Fibroblast of lung (primary cell): Measurements from ENCODE around the gene ASB11. TPM values are rescaled to one million over a fixed set of nuclear protein-coding genes. Genes with fewer than 3 reads are reported as not detected.

Experiments
- DNase-seq, 2 donors: peaks; one replicate each; pipeline versions ENCODE4 v3.0.0 to v3.0.0-alpha.2; 2010; ENCODE audit warnings: low read depth in 2 of 2
- H2AFZ ChIP-seq: 2 replicates; pipeline ENCODE4 v1.5.1; 2012; ENCODE audit warnings: low read length, control low read depth, inconsistent platforms
- H3K27ac ChIP-seq: 2 replicates; pipeline ENCODE4 v1.5.1; 2011; ENCODE audit warnings: low read length, control low read depth; ENCODE audit not compliant: insufficient read depth
- H3K27me3 ChIP-seq: 2 replicates; pipeline ENCODE4 v1.5.1; 2011; ENCODE audit warnings: mild to moderate bottlenecking, low read length; ENCODE audit not compliant: control insufficient read depth, insufficient read depth
- H3K36me3 ChIP-seq: 2 replicates; pipeline ENCODE4 v1.5.1; 2011; ENCODE audit warnings: low read length; ENCODE audit not compliant: control insufficient read depth, insufficient read depth
- H3K4me1 ChIP-seq: 2 replicates; pipeline ENCODE4 v1.5.1; 2011; ENCODE audit warnings: low read length; ENCODE audit not compliant: control insufficient read depth, insufficient read depth; ENCODE audit errors: extremely low read depth
- H3K4me2 ChIP-seq: 2 replicates; pipeline ENCODE4 v1.5.1; 2011; ENCODE audit warnings: low read length, control low read depth; ENCODE audit not compliant: insufficient read depth; ENCODE audit errors: extremely low read depth
- H3K4me3 ChIP-seq, 4 experiments: fragments of 200-600 bp in 1 of 4; sonication (generic) in 1 of 4; replicated peaks in 1 of 4; 2 replicates each; pipeline ENCODE4 v1.5.1; 2011 to 2016; ENCODE audit warnings: low read length in 4 of 4, low read depth in 3 of 4, mild to moderate bottlenecking in 3 of 4, control low read depth in 2 of 4, inconsistent platforms in 1 of 4, mixed read lengths in 1 of 4; ENCODE audit not compliant: insufficient read depth in 1 of 4; ENCODE audit errors: control extremely low read depth in 1 of 4
- H3K79me2 ChIP-seq: 2 replicates; pipeline ENCODE4 v1.5.1; 2012; ENCODE audit warnings: mild to moderate bottlenecking, low read length, inconsistent platforms; ENCODE audit not compliant: control insufficient read depth, insufficient read depth
- H3K9ac ChIP-seq: 2 replicates; pipeline ENCODE4 v1.5.1; 2011; ENCODE audit warnings: mild to moderate bottlenecking, low read length, control low read depth; ENCODE audit not compliant: insufficient read depth
- H3K9me3 ChIP-seq: 2 replicates; pipeline ENCODE4 v1.5.1; 2012; ENCODE audit warnings: low read depth, low read length; ENCODE audit not compliant: control insufficient read depth, insufficient read depth
- H4K20me1 ChIP-seq: 2 replicates; pipeline ENCODE4 v1.5.1; 2011; ENCODE audit warnings: low read length; ENCODE audit not compliant: control insufficient read depth, insufficient read depth; ENCODE audit errors: extremely low read depth
- EZH2 ChIP-seq: IDR thresholded peaks from 2 replicates; pipeline ENCODE4 v1.5.1; 2012; ENCODE audit warnings: low read length, control low read depth, mild to moderate bottlenecking; ENCODE audit errors: missing control alignments
- polyA plus RNA-seq, 2 donors: library from polyadenylated mRNA; depleted of rRNA in 1 of 2; stranded (reverse) in 1 of 2; unstranded in 1 of 2; fragments of >200 nt; gene quantifications; 2 replicates each; pipeline ENCODE4 v1.2.1, GENCODE V29; 2011 to 2012; ENCODE audit warnings: missing spikeins in 1 of 2
- total RNA-seq: library from RNA; depleted of rRNA; stranded (reverse); fragments of >200 nt; gene quantifications from 2 replicates; pipeline ENCODE4 v1.2.1, GENCODE V29; 2014
- TF ChIP-seq, protein P1 (sequence below), 2 donors: IDR thresholded peaks in 1 of 2; conservative IDR thresholded peaks in 1 of 2; 1 replicate in 1 of 2; 2 replicates in 1 of 2; pipeline ENCODE4 v1.5.1; 2011 to 2012; ENCODE audit warnings: low read length in 2 of 2, control low read depth in 1 of 2, inconsistent platforms in 1 of 2, low read depth in 1 of 2, mild to moderate bottlenecking in 1 of 2

ASB11 gene
- total and polyA plus RNA-seq, 2 donors (not counting 1 experiment from before 2014, with no cell fraction given): not detected

DNA sequence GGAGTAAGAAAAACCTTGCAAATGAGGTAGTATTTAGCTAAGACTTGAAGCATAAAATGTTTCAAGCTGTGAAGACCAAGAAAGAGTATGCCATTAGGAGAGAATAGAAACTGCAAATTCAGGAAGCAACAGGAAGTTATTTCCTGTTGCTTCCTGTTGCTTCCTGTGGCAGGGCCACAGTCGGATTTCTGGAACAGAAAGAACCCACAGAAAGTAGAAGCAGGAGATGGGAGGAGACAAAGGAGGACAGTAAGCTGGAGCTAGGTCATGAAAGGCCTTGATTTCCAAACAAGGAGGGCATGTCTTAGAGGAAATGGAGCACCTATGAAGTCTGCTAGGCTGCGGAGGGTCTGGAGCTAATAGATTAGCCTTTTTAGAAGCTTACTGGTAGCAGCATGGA, 17.2 kb downstream of the ASB11 start:
- no peak overlapping the region for H3K4me2 ChIP-seq
- no peaks in the 10 kb centered on the region for H3K9me3 ChIP-seq
- no peaks in the 10 kb centered on the region for H4K20me1 ChIP-seq
- H3K36me3 ChIP-seq: no peaks in the 10 kb centered on the region
- no peak overlapping the region for H3K9ac ChIP-seq
- no peaks in the 10 kb centered on the region for H3K27me3 ChIP-seq
- no peak overlapping the region for H3K27ac ChIP-seq
- no peak for DNase-seq
- H3K79me2 ChIP-seq: no peaks in the 10 kb centered on the region
- H3K4me3 ChIP-seq: no peak overlapping the region
- no peak for TF ChIP-seq EZH2
- TF ChIP-seq, protein P1, sequence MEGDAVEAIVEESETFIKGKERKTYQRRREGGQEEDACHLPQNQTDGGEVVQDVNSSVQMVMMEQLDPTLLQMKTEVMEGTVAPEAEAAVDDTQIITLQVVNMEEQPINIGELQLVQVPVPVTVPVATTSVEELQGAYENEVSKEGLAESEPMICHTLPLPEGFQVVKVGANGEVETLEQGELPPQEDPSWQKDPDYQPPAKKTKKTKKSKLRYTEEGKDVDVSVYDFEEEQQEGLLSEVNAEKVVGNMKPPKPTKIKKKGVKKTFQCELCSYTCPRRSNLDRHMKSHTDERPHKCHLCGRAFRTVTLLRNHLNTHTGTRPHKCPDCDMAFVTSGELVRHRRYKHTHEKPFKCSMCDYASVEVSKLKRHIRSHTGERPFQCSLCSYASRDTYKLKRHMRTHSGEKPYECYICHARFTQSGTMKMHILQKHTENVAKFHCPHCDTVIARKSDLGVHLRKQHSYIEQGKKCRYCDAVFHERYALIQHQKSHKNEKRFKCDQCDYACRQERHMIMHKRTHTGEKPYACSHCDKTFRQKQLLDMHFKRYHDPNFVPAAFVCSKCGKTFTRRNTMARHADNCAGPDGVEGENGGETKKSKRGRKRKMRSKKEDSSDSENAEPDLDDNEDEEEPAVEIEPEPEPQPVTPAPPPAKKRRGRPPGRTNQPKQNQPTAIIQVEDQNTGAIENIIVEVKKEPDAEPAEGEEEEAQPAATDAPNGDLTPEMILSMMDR (conservative IDR thresholded peaks at IDR 0.05 in 1 of 2, IDR thresholded peaks at IDR 0.05 in 1 of 2; ENCODE audit: low read depth in 1 of 2, low read length in 2 of 2): no peak
- H2AFZ ChIP-seq: no peak overlapping the region
- no peaks in the 10 kb centered on the region for H3K4me1 ChIP-seq

DNA sequence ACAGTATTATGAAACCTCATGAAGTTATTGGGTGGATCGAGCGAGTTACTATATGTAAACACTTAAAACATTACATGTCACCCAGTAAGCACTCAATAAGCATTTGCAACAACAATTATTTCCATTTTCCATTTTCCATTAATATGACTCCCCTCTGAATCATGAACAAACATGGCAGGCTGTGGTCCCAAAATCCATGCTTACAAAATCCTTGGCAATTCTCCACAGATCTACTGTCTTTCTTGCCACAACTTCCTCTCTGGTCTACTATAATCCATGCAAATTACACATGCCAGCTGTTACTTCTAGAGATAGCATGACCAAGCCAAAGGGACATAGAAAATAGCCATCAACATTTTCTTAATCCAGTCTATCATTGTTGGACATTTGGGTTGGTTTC, 22.0 kb downstream of the ASB11 start:
- Histone ChIP-seq H3K27me3 (no peaks in the 10 kb centered on the region), H3K9me3 (no peaks in the 10 kb centered on the region), H3K4me3 (no peak overlapping the region), H3K9ac (no peak overlapping the region), H4K20me1 (no peaks in the 10 kb centered on the region), H3K27ac (no peak overlapping the region), H3K79me2 (no peaks in the 10 kb centered on the region), H3K36me3 (no peaks in the 10 kb centered on the region), H2AFZ (no peak overlapping the region), H3K4me1 (no peaks in the 10 kb centered on the region), H3K4me2 (no peak overlapping the region)
- no peak for TF ChIP-seq EZH2
- no peak for DNase-seq

DNA sequence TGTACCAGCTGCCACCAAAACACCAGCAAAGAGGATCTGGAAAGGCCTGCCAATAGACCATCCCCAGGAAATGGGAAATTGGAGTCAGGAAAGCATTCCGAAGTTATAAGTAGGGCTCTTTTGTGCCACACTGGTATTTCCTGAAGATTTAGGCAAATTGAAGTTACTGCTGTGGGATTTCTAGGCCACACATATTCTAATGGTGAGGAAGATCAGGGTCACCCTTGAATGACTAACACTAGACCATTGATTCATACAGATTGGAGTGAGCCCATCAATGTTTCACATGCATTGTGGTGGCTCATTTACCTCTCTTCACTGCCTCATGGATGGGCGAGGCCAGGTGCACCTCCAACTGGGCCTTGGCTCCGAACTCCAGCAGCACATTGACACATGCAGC, 22.6 kb downstream of the ASB11 start:
- Histone ChIP-seq H3K4me2 (no peak overlapping the region), H3K4me3 (no peak overlapping the region), H3K27ac (no peak overlapping the region), H2AFZ (no peak overlapping the region), H3K4me1 (no peaks in the 10 kb centered on the region), H3K27me3 (no peaks in the 10 kb centered on the region), H3K9ac (no peak overlapping the region), H4K20me1 (no peaks in the 10 kb centered on the region), H3K79me2 (no peaks in the 10 kb centered on the region), H3K36me3 (no peaks in the 10 kb centered on the region), H3K9me3 (no peaks in the 10 kb centered on the region)
- TF ChIP-seq, protein P1 (conservative IDR thresholded peaks at IDR 0.05 in 1 of 2, IDR thresholded peaks at IDR 0.05 in 1 of 2; ENCODE audit: low read depth in 1 of 2, low read length in 2 of 2): no peak
- no peak for TF ChIP-seq EZH2
- DNase-seq: no peak
